Measurements from ENCODE around the gene VWA3A. TPM values are rescaled to one million over a fixed set of nuclear protein-coding genes. Genes with fewer than 3 reads are reported as not detected.

VWA3A gene
- total and polyA plus RNA-seq, 2 of the 8 experiments (the other 6 are each of a cell fraction or from before 2014, with no cell fraction given): 0.05 TPM; not detected in 1

- no peak overlapping the region for H4K8ac ChIP-seq (ENCODE audit: extremely low read depth, insufficient read depth, low read length)
- 91% methylated on average over 6 of the region's 6 CpGs; no CpG with 5 or more reads in 1 of the 2 experiments for WGBS, 2 experiments (ENCODE audit: extremely low coverage in 1 of 2, insufficient coverage in 1 of 2, insufficient read length in 1 of 2, insufficient replicate concordance in 2 of 2, low coverage in 1 of 2, low lambda C conversion rate in 2 of 2, missing lambda C conversion rate in 1 of 2)
- H3K14ac ChIP-seq (ENCODE audit: insufficient read length): no peak overlapping the region
- H4K20me1 ChIP-seq (replicated peaks in 1 of 2; ENCODE audit: control insufficient read depth in 1 of 2, insufficient read depth in 2 of 2, low read length in 2 of 2): no peaks in the 10 kb centered on the region
- H3K4ac ChIP-seq (replicated peaks; ENCODE audit: insufficient read length, low read depth, low read length): no peak overlapping the region
- H3K4me3 ChIP-seq (ENCODE audit: extremely low read depth in 1 of 4, insufficient read depth in 2 of 4, low read depth in 3 of 4, low read length in 4 of 4): no peak overlapping the region
- H2AK5ac ChIP-seq (ENCODE audit: low read depth, low read length): no peak overlapping the region
- H3K18ac ChIP-seq (ENCODE audit: extremely low read depth, low read length): no peak overlapping the region
- H3K79me2 ChIP-seq (ENCODE audit: control insufficient read depth in 1 of 2, insufficient read depth in 2 of 2, low read length in 2 of 2): no peaks in the 10 kb centered on the region
- H3K4me1 ChIP-seq (replicated peaks in 1 of 4; ENCODE audit: control insufficient read depth in 3 of 4, insufficient read depth in 4 of 4, low read length in 3 of 4): no peaks in the 10 kb centered on the region
- H3K36me3 ChIP-seq (ENCODE audit: control insufficient read depth in 2 of 4, insufficient read depth in 4 of 4, low read length in 3 of 4): no peaks in the 10 kb centered on the region
- H2BK12ac ChIP-seq (ENCODE audit: low read depth, low read length): no peak overlapping the region
- H3K27ac ChIP-seq (ENCODE audit: low read depth, low read length): no peak overlapping the region
- H2BK120ac ChIP-seq (replicated peaks; ENCODE audit: low read depth, low read length): no peak overlapping the region
- FAIRE-seq (no peak), DNase-seq (ENCODE audit: low read depth in 1 of 2, low spot score in 2 of 2) (no peak)
- H2BK15ac ChIP-seq (ENCODE audit: low read length): no peak overlapping the region
- H4K5ac ChIP-seq (ENCODE audit: insufficient read length, low read depth, low read length): no peak overlapping the region
- no peak overlapping the region for H2BK5ac ChIP-seq (ENCODE audit: low read depth, low read length)
- no peaks in the 10 kb centered on the region for H3K79me1 ChIP-seq (ENCODE audit: low read depth, low read length)
- no peak overlapping the region for H4K91ac ChIP-seq (replicated peaks; ENCODE audit: insufficient read length, low read length)
- CTCF ChIA-PET (ENCODE audit: partially characterized antibody): interaction anchor here (1.0 to 4.5 kb wide), 4 partner anchors 15 to 67 kb away, joined by 3 to 32 read pairs (median 3); no protein-coding TSS in a partner anchor
- no peaks in the 10 kb centered on the region for H3K23me2 ChIP-seq (ENCODE audit: low read depth, low read length)
- H3K23ac ChIP-seq (ENCODE audit: insufficient read length): no peak overlapping the region
- H3K4me2 ChIP-seq (ENCODE audit: insufficient read depth in 1 of 2, low read depth in 2 of 2, low read length in 2 of 2): no peak overlapping the region
- no peak overlapping the region for H3K9ac ChIP-seq (replicated peaks in 1 of 4; ENCODE audit: extremely low read depth in 1 of 4, low read depth in 3 of 4, low read length in 3 of 4)
- H3K56ac ChIP-seq (replicated peaks; ENCODE audit: insufficient read length, low read depth, low read length): no peak overlapping the region
- no peaks in the 10 kb centered on the region for H3K9me3 ChIP-seq (ENCODE audit: insufficient read depth in 2 of 2, low read depth in 1 of 2, low read length in 1 of 2)
- POLR2A ChIA-PET (ENCODE audit: partially characterized antibody): no interaction called here
- H2BK20ac ChIP-seq (ENCODE audit: low read length): no peak overlapping the region
- H2AFZ ChIP-seq (ENCODE audit: low read length): no peak overlapping the region
- no peaks in the 10 kb centered on the region; a peak in 1 of 7 replicates for H3K27me3 ChIP-seq (replicated peaks in 1 of 4; ENCODE audit: control insufficient read depth in 3 of 4, extremely low read depth in 1 of 4, insufficient read depth in 3 of 4, low read length in 3 of 4)
- no peak for TF ChIP-seq RFX5 (IDR thresholded peaks at IDR 0.05; ENCODE audit: borderline replicate concordance, low read depth, low read length)
- no peak for TF ChIP-seq USF2 (IDR thresholded peaks at IDR 0.05; ENCODE audit: low read length)
These were observed 52.2 kb downstream of the VWA3A start for GRCh38 chr16:22144520-22144919.

Data from H1 (cell line).